Psoas muscle (tissue), 8 donors: ENCODE results near the gene S100A6. TPM values are rescaled to one million over a fixed set of nuclear protein-coding genes. Genes with fewer than 3 reads are reported as not detected.

Experiments
- ATAC-seq, 4 donors: fragments of 200-7000 bp; cut with Tn5 transposase; one replicate each; pipeline ENCODE4 v1.9.1; 2020; ENCODE audit warnings: moderate library complexity in 3 of 4, mild to moderate bottlenecking in 2 of 4
- DNase-seq, 2 donors: peaks; one replicate each; pipeline ENCODE4 v3.0.0-alpha.2; 2020
- H3K27ac ChIP-seq: fragments of 200-600 bp; one replicate; pipeline ENCODE4 v1.8.0; 2022
- H3K27me3 ChIP-seq, 3 donors: fragments of 200-600 bp in 1 of 3; one replicate each; pipeline versions ENCODE4 v1.6.1 to v1.8.0; 2013 to 2022; ENCODE audit warnings: low read length in 2 of 3, mild to moderate bottlenecking in 2 of 3, moderate library complexity in 1 of 3; ENCODE audit not compliant: insufficient read depth in 3 of 3
- H3K36me3 ChIP-seq, 2 donors: fragments of 200-600 bp in 1 of 2; one replicate each; pipeline versions ENCODE4 v1.6.1 to v1.8.0; 2013 to 2022; ENCODE audit warnings: low read depth in 1 of 2, mild to moderate bottlenecking in 1 of 2, moderate library complexity in 1 of 2; ENCODE audit not compliant: insufficient read depth in 1 of 2
- H3K4me1 ChIP-seq: fragments of 200-600 bp; one replicate; pipeline ENCODE4 v1.8.0; 2022
- H3K4me3 ChIP-seq: fragments of 200-600 bp; one replicate; pipeline ENCODE4 v1.8.0; 2022; ENCODE audit warnings: mild to moderate bottlenecking
- H3K9me3 ChIP-seq: fragments of 200-600 bp; one replicate; pipeline ENCODE4 v1.8.0; 2022
- CTCF ChIP-seq: fragments of 200-600 bp; IDR thresholded peaks from one replicate; pipeline ENCODE4 v1.8.0; 2022; ENCODE audit warnings: antibody characterized with exemption
- WGBS, 3 donors: extraction: QIAGEN DNeasy Blood & Tissue Kit; methylation state at CpG; one replicate each; pipeline versions ENCODE4 v1.1.6 to v1.1.7; 2013; 5-methylcytosine and 5-hydroxymethylcytosine counted together
- intact Hi-C, 2 donors: fragments of 100-400 bp; cut with DNase I; formaldehyde crosslinking; loops; one replicate each; pipeline versions ENCODE4 v1.11.0 to v1.14.2; 2022
- polyA plus RNA-seq, 3 donors: library from polyadenylated mRNA; stranded (reverse); fragments of 200-250 nt; gene quantifications; one replicate each; pipeline ENCODE4 v1.2.3, GENCODE V29; 2013
- total RNA-seq, 4 donors: library from RNA; stranded (reverse); fragmentation: NEBNext Ultra II Directional in 2 of 4; extraction: Animal tissue kit (Norgen Biotek cat#: 25700) in 2 of 4; gene quantifications; one replicate each; pipeline versions ENCODE4 v1.2.1 to v1.2.4, GENCODE V29; 2021 to 2023
- donor health status: healthy with polysubstance abuse.
- donor health status: DM: no; HTN: no; CAD: no; lungs with moderate emphysema.
- donor health status: Bipolar disorder and iron deficiency.
- donor health status: healthy.
- donor health status: DM: yes; HTN: yes; CAD: no.
- donor health status: DM: no; HTN: no; CAD: no.
- donor health status: DM: no; HTN: no; CAD: no.
- donor health status: DM: yes; HTN: yes; CAD: no.

S100A6 gene
- total and polyA plus RNA-seq, 7 donors: 78.5 to 506 (median 295) TPM

GRCh38 chr1:153553830-153554541 is 18.2 kb upstream of the S100A6 start:
- H3K4me3 ChIP-seq: no peak overlapping the region
- no peaks in the 10 kb centered on the region for H3K36me3 ChIP-seq
- TF ChIP-seq CTCF: no peak
- intact Hi-C loops: no loop called here
- H3K27ac ChIP-seq: peak overlapping the region; percentile 30
- 44 to 54% (median 44%) methylated on average over 2 of the region's 2 CpGs for WGBS, 3 donors
- no peaks in the 10 kb centered on the region for H3K9me3 ChIP-seq
- DNase-seq (peak in 1 of 2 donors; percentile 26), ATAC-seq (no peak)
- peaks cover 8% of the 10 kb centered on the region for H3K4me1 ChIP-seq
- no peaks in the 10 kb centered on the region for H3K27me3 ChIP-seq

GRCh38 chr1:153553096-153553495 is 17.3 kb upstream of the S100A6 start:
- no peak for TF ChIP-seq CTCF
- Histone ChIP-seq H3K4me1 (peaks cover 8% of the 10 kb centered on the region), H3K36me3 (no peaks in the 10 kb centered on the region), H3K9me3 (no peaks in the 10 kb centered on the region), H3K4me3 (no peak overlapping the region), H3K27ac (no peak overlapping the region), H3K27me3 (no peaks in the 10 kb centered on the region)
- 91 to 97% (median 94%) methylated on average over 12 of the region's 12 CpGs for WGBS, 3 donors
- intact Hi-C loops: no loop called here
- ATAC-seq (no peak), DNase-seq (peak in 1 of 2 donors; percentile 39)

- peak in 1 of 2 donors; percentile 42 for DNase-seq
- H3K4me3 ChIP-seq: no peak overlapping the region
- no peak for ATAC-seq
- 92 to 98% (median 94%) methylated on average over 8 of the region's 8 CpGs for WGBS, 3 donors
- no peaks in the 10 kb centered on the region for H3K9me3 ChIP-seq
- H3K36me3 ChIP-seq: no peaks in the 10 kb centered on the region
- no peak for TF ChIP-seq CTCF
- intact Hi-C loops: no loop called here
- peaks cover 8% of the 10 kb centered on the region for H3K4me1 ChIP-seq
- no peak overlapping the region for H3K27ac ChIP-seq
- H3K27me3 ChIP-seq: no peaks in the 10 kb centered on the region
Measured at GRCh38 chr1:153552335-153552734, 16.5 kb upstream of the S100A6 start.

GRCh38 chr1:153550827-153551500 is 15.2 kb upstream of the S100A6 start:
- WGBS, 3 donors: 89 to 94% (median 90%) methylated on average over 10 of the region's 10 CpGs
- no peak for ATAC-seq
- peak in 1 of 2 donors; percentile 46 for DNase-seq
- H3K4me3 ChIP-seq: no peak overlapping the region
- H3K9me3 ChIP-seq: no peaks in the 10 kb centered on the region
- H3K27ac ChIP-seq: no peak overlapping the region
- no peaks in the 10 kb centered on the region for H3K27me3 ChIP-seq
- no peak for TF ChIP-seq CTCF
- H3K4me1 ChIP-seq: peaks cover 8% of the 10 kb centered on the region
- intact Hi-C loops: no loop called here
- no peaks in the 10 kb centered on the region for H3K36me3 ChIP-seq
